Lung microvascular endothelial cell (primary cell): ENCODE data around the gene GALNT1. TPM values are rescaled to one million over a fixed set of nuclear protein-coding genes. Genes with fewer than 3 reads are reported as not detected.

Experiments used
- DNase-seq, 2 donors: peaks; one replicate each; pipeline versions ENCODE4 v3.0.0 to v3.0.0-alpha.2; 2010; ENCODE audit warnings: low read depth in 2 of 2
- total RNA-seq: library from RNA; depleted of rRNA; stranded (reverse); fragments of >200 nt; gene quantifications from 2 replicates; pipeline ENCODE4 v1.2.1, GENCODE V29; 2014

Gene GALNT1
- total RNA-seq, 1 donor from 2014 or later, result 156 TPM

- DNase-seq, result peak; percentile 19 to 26
Measured at GRCh38 chr18:35582899-35583558, 1.5 kb downstream of the GALNT1 start.

GRCh38 chr18:35584735-35585134 is 3.2 kb downstream of the GALNT1 start:
- no peak for DNase-seq

- DNase-seq, result no peak
Measured at GRCh38 chr18:35585608-35586007, 4.1 kb downstream of the GALNT1 start.

DNA sequence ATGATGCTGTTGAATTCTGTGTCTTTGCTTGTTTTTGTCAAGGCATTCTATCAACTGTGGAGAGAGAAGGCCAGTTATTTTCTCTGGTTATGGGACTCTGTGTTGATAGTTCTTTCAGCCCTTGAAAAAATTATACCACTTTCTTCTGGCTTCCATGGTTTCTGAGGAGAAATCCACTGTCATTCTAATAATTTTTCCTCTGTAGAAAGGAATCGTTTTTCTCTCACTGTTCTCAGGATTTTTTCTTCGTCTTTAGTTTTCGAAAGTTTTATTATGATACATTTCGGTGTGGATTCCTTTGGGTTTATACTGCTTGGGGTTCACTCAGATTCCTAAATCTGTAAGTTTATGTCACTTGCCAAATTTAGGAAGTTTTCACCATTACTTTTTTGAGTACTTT is 6.6 kb downstream of the GALNT1 start:
- DNase-seq, result no peak

DNA sequence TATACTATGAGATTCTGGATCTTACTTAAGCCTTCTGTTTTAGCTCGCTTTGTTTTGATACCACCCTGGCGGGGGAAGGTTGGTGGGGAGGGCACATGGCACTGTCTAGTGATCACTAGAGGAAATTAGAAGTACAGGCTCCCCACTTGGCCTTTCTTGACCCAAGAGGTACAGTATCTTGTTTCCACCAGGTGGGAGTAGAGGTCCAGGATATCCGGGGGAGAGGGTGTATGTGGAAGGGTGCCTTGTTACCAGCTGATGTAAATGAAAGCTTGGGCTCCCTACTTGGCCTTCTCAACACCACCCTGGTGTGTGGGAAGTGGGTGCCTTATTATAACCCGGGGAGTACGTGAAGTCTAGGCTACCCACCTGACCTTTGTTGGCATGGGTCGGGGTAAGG is 7.5 kb downstream of the GALNT1 start:
- DNase-seq, result no peak

DNA sequence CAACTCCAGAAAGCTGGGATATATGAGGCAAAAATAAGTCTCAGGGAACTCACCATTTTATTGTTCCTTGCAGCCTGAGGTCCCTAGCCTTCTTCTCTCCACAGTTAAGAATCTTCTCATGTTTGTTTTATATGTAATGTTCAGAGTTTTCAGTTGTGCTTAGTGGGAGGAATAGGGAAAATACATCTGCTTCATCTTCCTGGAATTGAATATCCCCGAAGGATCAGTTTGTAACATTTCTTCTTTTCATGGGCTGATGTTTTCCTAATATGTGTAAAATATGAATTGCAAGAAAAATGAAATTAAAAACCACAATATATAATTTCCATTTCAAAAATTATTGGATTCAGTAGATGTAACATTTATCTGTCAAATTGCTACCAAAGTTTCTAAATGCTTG is 8.0 kb downstream of the GALNT1 start:
- no peak for DNase-seq

DNA sequence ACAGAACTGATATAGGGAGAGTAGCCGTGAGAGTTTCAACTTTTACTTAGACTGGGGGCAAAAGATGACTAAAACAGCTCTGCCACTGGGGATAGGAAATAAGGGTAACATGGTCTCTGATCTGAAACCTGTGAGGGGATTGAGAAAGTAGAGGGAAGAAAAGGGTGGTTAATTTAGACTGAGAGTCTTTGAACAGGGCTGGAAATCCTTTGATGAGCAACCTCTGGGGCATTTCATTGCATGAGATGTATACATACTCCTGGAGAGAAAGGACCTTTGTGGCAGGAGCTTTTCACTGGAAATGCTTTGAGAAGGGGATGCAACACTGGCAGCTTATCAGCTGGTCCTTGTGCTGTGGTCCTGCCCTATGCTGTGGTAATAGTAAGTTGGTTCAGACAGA is 9.4 kb downstream of the GALNT1 start:
- no peak for DNase-seq

GRCh38 chr18:35592298-35592697 is 10.8 kb downstream of the GALNT1 start:
- DNase-seq, result no peak

- no peak for DNase-seq
Measured at GRCh38 chr18:35593859-35594258, 12.3 kb downstream of the GALNT1 start.

GRCh38 chr18:35597758-35598157 is 16.2 kb downstream of the GALNT1 start:
- no peak for DNase-seq

GRCh38 chr18:35602193-35602820 is 20.8 kb downstream of the GALNT1 start:
- no peak for DNase-seq

DNA sequence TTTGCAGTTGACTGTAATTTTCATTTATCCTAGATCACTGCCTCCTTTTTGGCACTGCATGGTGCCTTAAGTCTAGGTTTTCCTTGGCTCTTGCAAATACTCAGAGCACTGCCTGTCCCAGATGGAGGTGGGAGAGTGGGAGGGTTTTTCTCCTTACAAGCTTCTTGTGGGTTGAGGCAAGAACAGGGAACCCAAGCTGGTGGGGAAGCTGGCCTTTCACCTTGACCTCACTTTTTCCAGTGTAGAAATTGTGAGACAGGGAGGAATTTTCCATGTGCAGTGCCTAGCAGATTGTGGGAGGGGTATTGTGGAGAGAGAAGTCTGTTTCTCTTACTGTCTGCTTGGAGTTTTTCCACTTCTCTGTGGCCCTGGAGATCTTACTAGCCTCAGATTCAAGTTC is 21.5 kb downstream of the GALNT1 start:
- no peak for DNase-seq

GRCh38 chr18:35603528-35603927 is 22.0 kb downstream of the GALNT1 start:
- no peak for DNase-seq

- DNase-seq, result no peak
Measured at GRCh38 chr18:35604369-35604768, 22.8 kb downstream of the GALNT1 start.

- peak; percentile 69 to 82 for DNase-seq
Measured at GRCh38 chr18:35605686-35606417, 24.3 kb downstream of the GALNT1 start.

GRCh38 chr18:35609236-35609635 is 27.7 kb downstream of the GALNT1 start:
- no peak for DNase-seq

- no peak for DNase-seq
Measured at GRCh38 chr18:35610089-35610488, 28.5 kb downstream of the GALNT1 start.

GRCh38 chr18:35610724-35611123 is 29.2 kb downstream of the GALNT1 start:
- peak in 1 of 2 donors; percentile 35 for DNase-seq

GRCh38 chr18:35611518-35611917 is 30.0 kb downstream of the GALNT1 start:
- no peak for DNase-seq

DNA sequence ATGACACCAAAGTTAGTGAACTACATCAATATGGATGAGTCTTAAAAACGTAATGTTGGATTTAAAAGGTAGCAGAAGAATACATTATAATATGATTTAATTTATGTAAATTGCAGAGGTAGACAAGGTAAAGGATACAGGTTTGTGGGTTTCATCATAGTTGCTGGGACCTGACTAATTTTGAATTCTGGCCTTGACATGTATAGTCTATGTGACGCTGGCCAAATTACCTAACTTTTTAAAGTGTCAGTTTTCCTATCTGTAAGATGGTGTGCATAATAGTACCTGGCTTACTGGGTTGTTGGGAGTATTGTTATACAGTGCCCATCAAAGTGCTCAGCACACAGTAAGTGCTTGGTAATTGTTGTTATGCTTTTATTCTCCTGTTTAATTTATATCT is 34.5 kb downstream of the GALNT1 start:
- DNase-seq, result no peak

DNA sequence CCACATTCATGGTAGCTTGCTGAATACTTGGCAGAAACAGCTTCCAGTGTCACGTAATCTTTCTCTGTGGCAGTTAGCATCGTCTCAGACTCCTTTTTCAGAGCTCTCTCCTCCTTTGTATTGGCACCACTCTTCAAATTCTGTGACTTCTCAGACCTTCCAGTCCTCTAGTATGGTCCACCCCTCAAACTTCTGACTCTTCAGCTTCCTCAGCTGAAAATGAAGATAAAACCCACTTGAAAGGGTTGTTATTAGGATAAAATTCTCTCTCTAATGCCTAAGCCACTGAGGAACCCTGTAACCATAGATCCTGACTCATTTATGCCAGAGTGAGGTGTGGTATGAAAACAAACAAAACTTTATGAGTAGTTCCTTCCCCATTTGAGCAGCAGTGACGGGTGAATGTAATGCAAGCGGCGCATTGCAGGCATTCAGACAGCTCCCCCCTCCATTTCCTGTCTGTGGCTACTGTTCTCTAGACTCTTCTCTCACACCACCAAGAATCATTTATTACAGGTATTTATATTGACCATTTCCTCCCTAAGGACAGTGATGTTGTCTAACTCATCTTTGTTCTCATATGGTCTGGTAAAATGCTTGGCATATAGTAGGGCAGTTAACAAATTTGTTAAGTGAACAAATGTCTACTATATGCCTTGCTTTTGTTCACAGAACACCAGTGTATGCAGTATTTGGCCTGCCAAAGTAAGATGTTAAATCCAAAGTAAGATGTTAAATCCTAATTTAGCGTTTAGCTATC is 35.3 kb downstream of the GALNT1 start:
- peak; percentile 94 for DNase-seq

GRCh38 chr18:35617865-35618264 is 36.3 kb downstream of the GALNT1 start:
- DNase-seq, result no peak
